C4-2B (cell line): ENCODE measurements around the gene MB.

Experiments
- H3K27ac ChIP-seq: fragments of 450-650 bp; 2 replicates; pipeline ENCODE4 v1.5.1; 2017
- CTCF ChIP-seq: fragments of 450-650 bp; conservative IDR thresholded peaks from 2 replicates; pipeline ENCODE4 v1.5.1; 2017; ENCODE audit warnings: mild to moderate bottlenecking
- ZFX ChIP-seq: fragments of 450-650 bp; IDR thresholded peaks from 2 replicates; pipeline ENCODE4 v1.6.1; 2017

Gene MB

GRCh38 chr22:35629406-35630216, 12.5 kb upstream of the MB start:
- no peak overlapping the region for H3K27ac ChIP-seq
- TF ChIP-seq ZFX (no peak), CTCF (no peak)

GRCh38 chr22:35628732-35629131, 11.6 kb upstream of the MB start:
- no peak for TF ChIP-seq CTCF
- TF ChIP-seq ZFX: no peak
- no peak overlapping the region for H3K27ac ChIP-seq

- TF ChIP-seq ZFX: no peak
- TF ChIP-seq CTCF: peak; percentile 63
- peak overlapping the region; percentile 40; the same call in 1 of the 2 replicates for H3K27ac ChIP-seq
Measured at GRCh38 chr22:35627267-35628041, 10.3 kb upstream of the MB start.

- H3K27ac ChIP-seq: no peak overlapping the region
- TF ChIP-seq CTCF (no peak), ZFX (no peak)
Measured at GRCh38 chr22:35625763-35626432, 8.8 kb upstream of the MB start.

- no peak for TF ChIP-seq ZFX
- no peak for TF ChIP-seq CTCF
- no peak overlapping the region for H3K27ac ChIP-seq
Measured at GRCh38 chr22:35624547-35624946, 7.4 kb upstream of the MB start.

- peak overlapping the region; percentile 97 for H3K27ac ChIP-seq
Measured at GRCh38 chr22:35623885-35624284, 6.8 kb upstream of the MB start.

- TF ChIP-seq CTCF (no peak), ZFX (peak; percentile 32; the same call in 1 of the 2 replicates)
- H3K27ac ChIP-seq: peak overlapping the region; percentile 97
Measured at GRCh38 chr22:35622191-35622913, 5.2 kb upstream of the MB start.
